H9 (cell line): Measurements from ENCODE around the gene SETMAR. TPM values are rescaled to one million over a fixed set of nuclear protein-coding genes. Genes with fewer than 3 reads are reported as not detected.

Experiments
- DNase-seq: peaks from one replicate; pipeline ENCODE4 v3.0.0-alpha.2; 2017
- H2AFZ ChIP-seq: one replicate; pipeline ENCODE4 v1.6.1; 2013; ENCODE audit warnings: mild to moderate bottlenecking, low read length, control low read depth, moderate library complexity
- H2AK5ac ChIP-seq: 2 replicates; pipeline ENCODE4 v1.6.1; 2013; ENCODE audit warnings: low read length, control low read depth, mixed read lengths; ENCODE audit not compliant: insufficient read length
- H2BK120ac ChIP-seq: one replicate; pipeline ENCODE4 v1.6.1; 2013; ENCODE audit warnings: low read depth, mild to moderate bottlenecking, low read length, control low read depth, inconsistent platforms; ENCODE audit not compliant: poor library complexity, severe bottlenecking
- H2BK12ac ChIP-seq: 2 replicates; pipeline ENCODE4 v1.6.1; 2013; ENCODE audit warnings: low read length, control low read depth, mixed read lengths, low read depth; ENCODE audit not compliant: insufficient read length
- H2BK15ac ChIP-seq: 2 replicates; pipeline ENCODE4 v1.6.1; 2013; ENCODE audit warnings: low read depth, low read length, control low read depth
- H2BK20ac ChIP-seq: one replicate; pipeline ENCODE4 v1.6.1; 2013; ENCODE audit warnings: low read depth, mild to moderate bottlenecking, low read length, control low read depth, inconsistent platforms; ENCODE audit not compliant: poor library complexity, severe bottlenecking
- H2BK5ac ChIP-seq: 2 replicates; pipeline ENCODE4 v1.6.1; 2013; ENCODE audit warnings: low read length, control low read depth, mixed read lengths; ENCODE audit not compliant: insufficient read length
- H3K14ac ChIP-seq: 2 replicates; pipeline ENCODE4 v1.6.1; 2013; ENCODE audit warnings: low read length, control low read depth; ENCODE audit not compliant: insufficient read depth
- H3K18ac ChIP-seq: 2 replicates; pipeline ENCODE4 v1.6.1; 2013; ENCODE audit warnings: low read depth, mild to moderate bottlenecking, mixed read lengths, low read length, control low read depth; ENCODE audit not compliant: insufficient read length
- H3K23ac ChIP-seq: 2 replicates; pipeline ENCODE4 v1.6.1; 2013; ENCODE audit warnings: low read length, control low read depth, mixed read lengths, low read depth; ENCODE audit not compliant: insufficient read length
- H3K23me2 ChIP-seq: 2 replicates; pipeline ENCODE4 v1.6.1; 2013; ENCODE audit warnings: low read depth, mild to moderate bottlenecking, mixed read lengths, low read length, control low read depth; ENCODE audit not compliant: insufficient read length, poor library complexity, severe bottlenecking
- H3K27ac ChIP-seq: 2 replicates; pipeline ENCODE4 v1.5.1; 2013; ENCODE audit warnings: low read length, control low read depth, mixed read lengths, low read depth; ENCODE audit not compliant: insufficient read length
- H3K27me3 ChIP-seq: 2 replicates; pipeline ENCODE4 v1.6.1; 2013; ENCODE audit warnings: low read length, control low read depth, inconsistent platforms; ENCODE audit not compliant: insufficient read depth
- H3K4ac ChIP-seq: 2 replicates; pipeline ENCODE4 v1.6.1; 2013; ENCODE audit warnings: low read depth, mild to moderate bottlenecking, control low read depth, inconsistent platforms, low read length, moderate library complexity
- H3K4me1 ChIP-seq: 2 replicates; pipeline ENCODE4 v1.6.1; 2013; ENCODE audit warnings: low read length, control low read depth, inconsistent platforms; ENCODE audit not compliant: insufficient read depth
- H3K4me2 ChIP-seq: 2 replicates; pipeline ENCODE4 v1.6.1; 2013; ENCODE audit warnings: low read length, control low read depth, mixed read lengths; ENCODE audit not compliant: insufficient read length, insufficient read depth
- H3K56ac ChIP-seq: 2 replicates; pipeline ENCODE4 v1.6.1; 2013; ENCODE audit warnings: low read depth, mild to moderate bottlenecking, mixed read lengths, low read length, control low read depth; ENCODE audit not compliant: insufficient read length
- H3K79me1 ChIP-seq: 2 replicates; pipeline ENCODE4 v1.6.1; 2013; ENCODE audit warnings: low read depth, mild to moderate bottlenecking, moderate library complexity, low read length, control low read depth, inconsistent platforms; ENCODE audit not compliant: insufficient read depth, poor library complexity, severe bottlenecking
- H3K79me2 ChIP-seq: 2 replicates; pipeline ENCODE4 v1.6.1; 2013; ENCODE audit warnings: low read length, control low read depth, inconsistent platforms; ENCODE audit not compliant: insufficient read depth
- H3K9ac ChIP-seq: 2 replicates; pipeline ENCODE4 v1.6.1; 2013; ENCODE audit warnings: low read length, control low read depth, mixed read lengths; ENCODE audit not compliant: insufficient read length; ENCODE audit errors: extremely low read depth
- H3K9me3 ChIP-seq: one replicate; pipeline ENCODE4 v1.6.1; 2013; ENCODE audit warnings: low read depth, low read length, inconsistent platforms; ENCODE audit not compliant: control insufficient read depth
- H3T11ph ChIP-seq: one replicate; pipeline ENCODE4 v1.6.1; 2013; ENCODE audit warnings: mild to moderate bottlenecking, low read length, control low read depth, inconsistent platforms
- H4K20me1 ChIP-seq: one replicate; pipeline ENCODE4 v1.6.1; 2013; ENCODE audit not compliant: control insufficient read depth, insufficient read length, insufficient read depth
- H4K5ac ChIP-seq: 2 replicates; pipeline ENCODE4 v1.6.1; 2013; ENCODE audit warnings: low read depth, mild to moderate bottlenecking, mixed read lengths, low read length, control low read depth; ENCODE audit not compliant: insufficient read length
- H4K8ac ChIP-seq: replicated peaks from 2 replicates; pipeline ENCODE4 v1.6.1; 2013; ENCODE audit warnings: low read length, control low read depth, mixed read lengths, low read depth; ENCODE audit not compliant: insufficient read length
- H4K91ac ChIP-seq: 2 replicates; pipeline ENCODE4 v1.6.1; 2013; ENCODE audit warnings: low read depth, mild to moderate bottlenecking, moderate library complexity, mixed read lengths, low read length, control low read depth; ENCODE audit not compliant: insufficient read length
- H3K27ac Mint-ChIP-seq, 3 experiments: 2 replicates in 2 of 3; 3 replicates in 1 of 3; pipeline ENCODE4 v1.8.0; 2020 to 2021; ENCODE audit warnings: mixed read lengths in 3 of 3, mild to moderate bottlenecking in 1 of 3, moderate library complexity in 1 of 3
- H3K27me3 Mint-ChIP-seq: 2 replicates; pipeline ENCODE4 v1.8.0; 2021; ENCODE audit warnings: low read depth, mild to moderate bottlenecking, moderate library complexity, mixed read lengths
- H3K36me3 Mint-ChIP-seq, 3 experiments: 2 replicates in 2 of 3; 3 replicates in 1 of 3; pipeline ENCODE4 v1.8.0; 2020 to 2021; ENCODE audit warnings: low read depth in 3 of 3, mixed read lengths in 3 of 3; ENCODE audit not compliant: insufficient read depth in 1 of 3
- H3K4me1 Mint-ChIP-seq, 2 experiments: 2 replicates each; pipeline ENCODE4 v1.8.0; 2020; ENCODE audit warnings: mixed read lengths in 2 of 2
- H3K4me3 Mint-ChIP-seq, 2 experiments: 2 replicates in 1 of 2; 3 replicates in 1 of 2; pipeline ENCODE4 v1.8.0; 2020 to 2021; ENCODE audit warnings: mild to moderate bottlenecking in 2 of 2, mixed read lengths in 2 of 2, moderate library complexity in 1 of 2
- H3K9me3 Mint-ChIP-seq, 2 experiments: 2 replicates in 1 of 2; 3 replicates in 1 of 2; pipeline ENCODE4 v1.8.0; 2020; ENCODE audit warnings: mild to moderate bottlenecking in 2 of 2, mixed read lengths in 2 of 2, moderate library complexity in 1 of 2
- CTCF ChIP-seq: fragments of 200-600 bp; sonication (generic); conservative IDR thresholded peaks from 3 replicates; pipeline ENCODE4 v1.8.0; 2021; ENCODE audit warnings: antibody characterized with exemption, mild to moderate bottlenecking
- WGBS: extraction: QIAGEN DNeasy Blood & Tissue Kit; methylation state at CpG from one replicate; pipeline ENCODE4 v1.1.7; 2013; ENCODE audit warnings: missing lambda C conversion rate, low lambda C conversion rate, mixed read lengths; ENCODE audit not compliant: insufficient read length; ENCODE audit errors: extremely low coverage; 5-methylcytosine and 5-hydroxymethylcytosine counted together
- total RNA-seq: library from RNA; stranded (reverse); gene quantifications from 2 replicates; pipeline ENCODE4 v1.2.1, GENCODE V29; 2021

SETMAR gene
- total RNA-seq, 1 experiment from 2014 or later, result 29.1 TPM

- Histone ChIP-seq H2BK20ac (no peak overlapping the region), H3K9ac (no peak overlapping the region), H2AFZ (no peak overlapping the region), H2BK12ac (no peak overlapping the region), H2BK5ac (no peak overlapping the region), H3T11ph (no peak overlapping the region), H3K79me1 (no peaks in the 10 kb centered on the region), H3K27me3 (no peaks in the 10 kb centered on the region), H3K56ac (no peak overlapping the region), H4K20me1 (no peaks in the 10 kb centered on the region), H4K5ac (no peak overlapping the region), H3K18ac (no peak overlapping the region), H3K23me2 (no peaks in the 10 kb centered on the region), H3K79me2 (no peaks in the 10 kb centered on the region), H2AK5ac (no peak overlapping the region), H3K4me1 (no peaks in the 10 kb centered on the region; the same call in 1 of the 2 replicates), H3K4me2 (no peak overlapping the region), H3K27ac (no peak overlapping the region), H3K14ac (no peak overlapping the region), H4K91ac (no peak overlapping the region), H2BK120ac (no peak overlapping the region), H3K4ac (no peak overlapping the region), H2BK15ac (no peak overlapping the region), H3K9me3 (peaks cover 7% of the 10 kb centered on the region), H3K23ac (no peak overlapping the region), H4K8ac (no peak overlapping the region)
- no peak for DNase-seq
- no peak for TF ChIP-seq CTCF
- peaks cover 26 to 28% of the 10 kb centered on the region in 2 experiments for H3K9me3 Mint-ChIP-seq
- peaks cover 36 to 43% of the 10 kb centered on the region in 2 experiments for H3K4me1 Mint-ChIP-seq
- no CpG with 5 or more reads among the region's 3 CpGs for WGBS
- peak overlapping the region in 2 of 3 experiments; percentile 72 to 82; a peak in 4 of 7 replicates for H3K27ac Mint-ChIP-seq
- H3K27me3 Mint-ChIP-seq, result no peaks in the 10 kb centered on the region
- peaks cover 19 to 26% (median 22%) of the 10 kb centered on the region in 3 experiments for H3K36me3 Mint-ChIP-seq
- no peak overlapping the region for H3K4me3 Mint-ChIP-seq
These were observed 29.4 kb downstream of the SETMAR start for GRCh38 chr3:4332574-4332973.
